ENCODE data around the gene MTUS2.

Gene MTUS2

DNA sequence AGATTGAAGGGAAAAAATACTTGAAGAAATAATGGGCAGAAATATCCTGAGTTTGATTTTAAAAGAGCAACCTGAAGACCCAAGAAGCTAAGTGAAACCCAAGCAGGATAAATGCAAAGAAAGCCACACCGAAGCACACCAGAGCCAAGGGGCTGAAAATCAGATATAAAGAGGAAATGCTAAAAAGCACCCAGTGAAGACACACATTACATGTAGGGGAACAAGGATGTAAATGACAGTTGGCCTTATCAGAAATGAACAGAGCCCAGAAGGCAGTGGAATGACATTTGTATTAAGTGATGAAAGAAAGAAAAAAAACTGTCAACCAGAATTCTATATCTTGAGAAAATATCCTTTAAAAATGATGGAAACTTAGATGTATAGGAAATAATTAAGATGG is 636.3 kb downstream of the MTUS2 start:
- no peak overlapping the region for H3K27ac ChIP-seq (replicated peaks)

DNA sequence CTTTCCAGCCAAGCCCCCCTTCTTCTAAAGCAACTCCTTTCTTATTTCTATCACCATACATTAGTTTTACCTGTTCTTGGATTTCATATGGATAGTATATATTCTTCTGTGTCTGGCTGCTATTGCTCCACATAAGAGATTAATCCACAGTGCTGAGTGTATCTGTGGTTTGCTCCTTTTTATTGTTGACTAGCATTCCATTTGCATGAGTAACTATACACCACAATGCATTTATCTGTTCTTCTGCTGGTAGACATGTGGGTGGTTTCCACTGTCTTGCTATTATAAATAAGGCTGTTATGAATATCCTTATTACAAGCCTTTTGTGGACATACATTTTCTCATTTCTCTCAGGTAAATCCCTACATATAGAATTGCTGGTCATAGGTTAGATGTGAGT is 637.2 kb downstream of the MTUS2 start:
- TF ChIP-seq, protein P1, sequence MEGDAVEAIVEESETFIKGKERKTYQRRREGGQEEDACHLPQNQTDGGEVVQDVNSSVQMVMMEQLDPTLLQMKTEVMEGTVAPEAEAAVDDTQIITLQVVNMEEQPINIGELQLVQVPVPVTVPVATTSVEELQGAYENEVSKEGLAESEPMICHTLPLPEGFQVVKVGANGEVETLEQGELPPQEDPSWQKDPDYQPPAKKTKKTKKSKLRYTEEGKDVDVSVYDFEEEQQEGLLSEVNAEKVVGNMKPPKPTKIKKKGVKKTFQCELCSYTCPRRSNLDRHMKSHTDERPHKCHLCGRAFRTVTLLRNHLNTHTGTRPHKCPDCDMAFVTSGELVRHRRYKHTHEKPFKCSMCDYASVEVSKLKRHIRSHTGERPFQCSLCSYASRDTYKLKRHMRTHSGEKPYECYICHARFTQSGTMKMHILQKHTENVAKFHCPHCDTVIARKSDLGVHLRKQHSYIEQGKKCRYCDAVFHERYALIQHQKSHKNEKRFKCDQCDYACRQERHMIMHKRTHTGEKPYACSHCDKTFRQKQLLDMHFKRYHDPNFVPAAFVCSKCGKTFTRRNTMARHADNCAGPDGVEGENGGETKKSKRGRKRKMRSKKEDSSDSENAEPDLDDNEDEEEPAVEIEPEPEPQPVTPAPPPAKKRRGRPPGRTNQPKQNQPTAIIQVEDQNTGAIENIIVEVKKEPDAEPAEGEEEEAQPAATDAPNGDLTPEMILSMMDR (IDR thresholded peaks at IDR 0.05; ENCODE audit: insufficient read depth, low read length), result no peak
- TF ChIP-seq SPI1 (IDR thresholded peaks at IDR 0.05; ENCODE audit: borderline replicate concordance, low read depth) (no peak), GABPA (IDR thresholded peaks at IDR 0.05; ENCODE audit: low read depth) (no peak), POLR2AphosphoS5 (IDR thresholded peaks at IDR 0.05; ENCODE audit: low read depth) (no peak)
- TF ChIP-seq, protein P2, sequence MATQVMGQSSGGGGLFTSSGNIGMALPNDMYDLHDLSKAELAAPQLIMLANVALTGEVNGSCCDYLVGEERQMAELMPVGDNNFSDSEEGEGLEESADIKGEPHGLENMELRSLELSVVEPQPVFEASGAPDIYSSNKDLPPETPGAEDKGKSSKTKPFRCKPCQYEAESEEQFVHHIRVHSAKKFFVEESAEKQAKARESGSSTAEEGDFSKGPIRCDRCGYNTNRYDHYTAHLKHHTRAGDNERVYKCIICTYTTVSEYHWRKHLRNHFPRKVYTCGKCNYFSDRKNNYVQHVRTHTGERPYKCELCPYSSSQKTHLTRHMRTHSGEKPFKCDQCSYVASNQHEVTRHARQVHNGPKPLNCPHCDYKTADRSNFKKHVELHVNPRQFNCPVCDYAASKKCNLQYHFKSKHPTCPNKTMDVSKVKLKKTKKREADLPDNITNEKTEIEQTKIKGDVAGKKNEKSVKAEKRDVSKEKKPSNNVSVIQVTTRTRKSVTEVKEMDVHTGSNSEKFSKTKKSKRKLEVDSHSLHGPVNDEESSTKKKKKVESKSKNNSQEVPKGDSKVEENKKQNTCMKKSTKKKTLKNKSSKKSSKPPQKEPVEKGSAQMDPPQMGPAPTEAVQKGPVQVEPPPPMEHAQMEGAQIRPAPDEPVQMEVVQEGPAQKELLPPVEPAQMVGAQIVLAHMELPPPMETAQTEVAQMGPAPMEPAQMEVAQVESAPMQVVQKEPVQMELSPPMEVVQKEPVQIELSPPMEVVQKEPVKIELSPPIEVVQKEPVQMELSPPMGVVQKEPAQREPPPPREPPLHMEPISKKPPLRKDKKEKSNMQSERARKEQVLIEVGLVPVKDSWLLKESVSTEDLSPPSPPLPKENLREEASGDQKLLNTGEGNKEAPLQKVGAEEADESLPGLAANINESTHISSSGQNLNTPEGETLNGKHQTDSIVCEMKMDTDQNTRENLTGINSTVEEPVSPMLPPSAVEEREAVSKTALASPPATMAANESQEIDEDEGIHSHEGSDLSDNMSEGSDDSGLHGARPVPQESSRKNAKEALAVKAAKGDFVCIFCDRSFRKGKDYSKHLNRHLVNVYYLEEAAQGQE (IDR thresholded peaks at IDR 0.05; ENCODE audit: insufficient replicate concordance, low read depth), result no peak
- no peak overlapping the region for H3K27ac ChIP-seq (replicated peaks)
- H3K4me3 ChIP-seq (replicated peaks; ENCODE audit: insufficient read depth, low read length), result no peak overlapping the region
- no peaks in the 10 kb centered on the region for H3K27me3 ChIP-seq (ENCODE audit: insufficient read depth, poor library complexity, severe bottlenecking)
- no peak for DNase-seq (ENCODE audit: low read depth in 1 of 2, low spot score in 1 of 2)

More for the DNA sequence above, 636.3 kb downstream of the MTUS2 start:
- no peak overlapping the region for H3K4me3 ChIP-seq (replicated peaks; ENCODE audit: insufficient read depth, low read length)
- no peaks in the 10 kb centered on the region for H3K27me3 ChIP-seq (ENCODE audit: insufficient read depth, poor library complexity, severe bottlenecking)
- DNase-seq (ENCODE audit: low read depth in 1 of 2, low spot score in 1 of 2), result no peak
- TF ChIP-seq SPI1 (IDR thresholded peaks at IDR 0.05; ENCODE audit: borderline replicate concordance, low read depth) (peak; percentile 67; the same call in 1 of the 2 replicates), POLR2AphosphoS5 (IDR thresholded peaks at IDR 0.05; ENCODE audit: low read depth) (no peak)

DNA sequence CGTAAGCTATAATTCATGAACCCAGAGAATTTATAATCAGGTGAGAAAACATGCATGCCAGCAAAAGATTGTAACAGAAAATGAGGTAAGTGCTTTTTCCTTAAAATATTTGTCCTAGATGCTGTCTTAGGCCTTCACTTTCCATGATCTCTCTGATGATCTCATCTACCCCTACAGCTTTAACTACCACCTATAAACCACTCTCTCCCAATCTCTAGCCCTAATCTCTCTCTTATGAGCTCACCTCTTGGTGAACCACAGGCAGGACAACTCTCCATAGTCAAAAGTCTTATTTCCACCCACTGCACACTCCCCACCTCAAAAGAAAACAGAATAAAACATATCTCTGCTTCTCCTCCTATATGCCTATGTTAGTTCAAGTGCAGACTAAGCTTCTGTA is 638.3 kb downstream of the MTUS2 start:
- no peak for DNase-seq (ENCODE audit: low read depth in 1 of 2, low spot score in 1 of 2)
- Histone ChIP-seq H3K4me3 (replicated peaks; ENCODE audit: insufficient read depth, low read length) (no peak overlapping the region), H3K27me3 (ENCODE audit: insufficient read depth, poor library complexity, severe bottlenecking) (no peaks in the 10 kb centered on the region), H3K27ac (replicated peaks) (no peak overlapping the region)
- no peak for TF ChIP-seq POLR2AphosphoS5 (IDR thresholded peaks at IDR 0.05; ENCODE audit: low read depth)
- TF ChIP-seq, protein P2 (IDR thresholded peaks at IDR 0.05; ENCODE audit: insufficient replicate concordance, low read depth), result no peak
- TF ChIP-seq SPI1 (IDR thresholded peaks at IDR 0.05; ENCODE audit: borderline replicate concordance, low read depth), result no peak
- TF ChIP-seq, protein P1 (IDR thresholded peaks at IDR 0.05; ENCODE audit: insufficient read depth, low read length), result no peak
- no peak for TF ChIP-seq GABPA (IDR thresholded peaks at IDR 0.05; ENCODE audit: low read depth)

DNA sequence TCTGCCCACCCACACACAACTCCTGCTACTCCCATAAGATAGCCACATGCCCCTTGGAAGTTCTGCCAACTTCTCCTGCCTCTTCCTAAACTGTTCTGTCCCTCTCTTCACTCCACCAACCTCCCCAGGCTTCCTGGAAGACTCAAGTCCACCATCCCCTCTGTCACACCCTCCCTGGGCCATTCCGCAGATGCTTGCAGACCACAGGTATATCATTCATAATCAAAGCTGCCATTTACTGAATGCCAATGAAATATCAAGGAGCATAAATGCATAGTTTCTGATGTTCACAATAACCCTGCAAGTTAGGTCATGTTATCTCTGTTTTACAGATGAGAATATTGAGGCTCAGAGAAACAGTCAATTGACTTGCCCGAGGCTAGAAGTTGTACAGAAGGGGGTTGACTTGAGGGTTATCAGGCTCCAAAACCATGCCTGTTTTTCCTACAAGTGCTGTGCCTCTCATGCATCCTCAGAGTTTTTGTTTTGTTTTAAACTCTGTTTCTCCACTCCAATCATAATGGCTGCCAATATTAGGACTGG is 639.7 kb downstream of the MTUS2 start:
- TF ChIP-seq, protein P2 (IDR thresholded peaks at IDR 0.05; ENCODE audit: insufficient replicate concordance, low read depth), result no peak
- TF ChIP-seq GABPA (IDR thresholded peaks at IDR 0.05; ENCODE audit: low read depth), result no peak
- Histone ChIP-seq H3K27me3 (ENCODE audit: insufficient read depth, poor library complexity, severe bottlenecking) (no peaks in the 10 kb centered on the region), H3K4me3 (replicated peaks; ENCODE audit: insufficient read depth, low read length) (no peak overlapping the region), H3K27ac (replicated peaks) (no peak overlapping the region)
- DNase-seq (ENCODE audit: low read depth in 1 of 2, low spot score in 1 of 2), result no peak

All from HL-60 (cell line).